ENCODE measurements around the gene CLTC.

Gene CLTC

GRCh38 chr17:59727817-59728533 is 108.3 kb downstream of the CLTC start:
- Histone ChIP-seq H3K4me3 (replicated peaks; ENCODE audit: insufficient read depth, low read length) (no peak overlapping the region), H3K27ac (replicated peaks) (no peak overlapping the region; the same call in 1 of the 2 replicates), H3K27me3 (ENCODE audit: insufficient read depth, poor library complexity, severe bottlenecking) (no peaks in the 10 kb centered on the region)
- TF ChIP-seq CTCF (IDR thresholded peaks at IDR 0.05; ENCODE audit: insufficient read depth, low read length) (no peak), GABPA (IDR thresholded peaks at IDR 0.05; ENCODE audit: low read depth) (no peak), SPI1 (IDR thresholded peaks at IDR 0.05; ENCODE audit: borderline replicate concordance, low read depth) (no peak), REST (IDR thresholded peaks at IDR 0.05; ENCODE audit: insufficient replicate concordance, low read depth) (no peak), POLR2AphosphoS5 (IDR thresholded peaks at IDR 0.05; ENCODE audit: low read depth) (no peak)
- no peak for DNase-seq (ENCODE audit: low read depth in 1 of 2, low spot score in 1 of 2)

GRCh38 chr17:59730268-59730834 is 110.7 kb downstream of the CLTC start:
- no peak overlapping the region for H3K27ac ChIP-seq (replicated peaks)
- no peak for DNase-seq (ENCODE audit: low read depth in 1 of 2, low spot score in 1 of 2)

More at GRCh38 chr17:59730268-59730834, 110.7 kb downstream of the CLTC start:
- H3K27me3 ChIP-seq (ENCODE audit: insufficient read depth, poor library complexity, severe bottlenecking), result no peaks in the 10 kb centered on the region
- TF ChIP-seq GABPA (IDR thresholded peaks at IDR 0.05; ENCODE audit: low read depth) (no peak), POLR2AphosphoS5 (IDR thresholded peaks at IDR 0.05; ENCODE audit: low read depth) (no peak), REST (IDR thresholded peaks at IDR 0.05; ENCODE audit: insufficient replicate concordance, low read depth) (no peak), SPI1 (IDR thresholded peaks at IDR 0.05; ENCODE audit: borderline replicate concordance, low read depth) (no peak), CTCF (IDR thresholded peaks at IDR 0.05; ENCODE audit: insufficient read depth, low read length) (no peak)
- H3K4me3 ChIP-seq (replicated peaks; ENCODE audit: insufficient read depth, low read length), result no peak overlapping the region

All from HL-60 (cell line).